Naive thymus-derived CD4-positive, alpha-beta T cell (primary cell): ENCODE measurements around the gene SLC26A3. TPM values are rescaled to one million over a fixed set of nuclear protein-coding genes. Genes with fewer than 3 reads are reported as not detected.

Experiments used
- ATAC-seq: fragments of 150-1000 bp; cut with Tn5 transposase; 2 replicates; pipeline ENCODE4 v1.10.0; 2021; ENCODE audit warnings: mild to moderate bottlenecking, moderate library complexity
- CTCF ChIA-PET: fragments of 350-600 bp; sonication (Branson Sonifier 250); formaldehyde crosslinking; loops from one replicate; lab custom pipeline; 2021; ENCODE audit warnings: antibody characterized with exemption; lab: Charles Lee
- POLR2A ChIA-PET: fragments of 350-600 bp; sonication (Branson Sonifier 250); formaldehyde crosslinking; loops from one replicate; lab custom pipeline; 2021; ENCODE audit warnings: antibody characterized with exemption, inconsistent platforms; lab: Charles Lee
- DNase-seq, 9 donors: peaks; one replicate each; pipeline versions ENCODE4 v3.0.0 to v3.0.0-alpha.2; 2020 to 2022; ENCODE audit warnings: mixed read lengths in 1 of 9
- H3K27ac ChIP-seq: one replicate; pipeline ENCODE4 v1.7.0; 2013; ENCODE audit warnings: mild to moderate bottlenecking, low read depth, low read length, moderate library complexity
- H3K27me3 ChIP-seq, 2 donors: one replicate each; pipeline ENCODE4 v1.7.0; 2013; ENCODE audit warnings: low read length in 2 of 2, mild to moderate bottlenecking in 2 of 2, moderate library complexity in 2 of 2; ENCODE audit not compliant: control insufficient read depth in 2 of 2, insufficient read depth in 2 of 2
- H3K36me3 ChIP-seq, 3 experiments: 1 replicate in 2 of 3; 2 replicates in 1 of 3; pipeline ENCODE4 v1.7.0; 2013; ENCODE audit warnings: low read length in 3 of 3, mild to moderate bottlenecking in 3 of 3, moderate library complexity in 1 of 3; ENCODE audit not compliant: insufficient read depth in 3 of 3, control insufficient read depth in 2 of 3
- H3K4me1 ChIP-seq, 2 donors: one replicate each; pipeline ENCODE4 v1.7.0; 2013; ENCODE audit warnings: low read length in 2 of 2, mild to moderate bottlenecking in 2 of 2, moderate library complexity in 1 of 2; ENCODE audit not compliant: control insufficient read depth in 2 of 2, insufficient read depth in 2 of 2
- H3K4me3 ChIP-seq: 2 replicates; pipeline ENCODE4 v1.7.0; 2013; ENCODE audit warnings: mild to moderate bottlenecking, low read length
- H3K9me3 ChIP-seq, 3 experiments: 1 replicate in 2 of 3; 2 replicates in 1 of 3; pipeline ENCODE4 v1.7.0; 2013; ENCODE audit warnings: low read length in 3 of 3; ENCODE audit not compliant: control insufficient read depth in 2 of 3
- H3K27ac Mint-ChIP-seq, 9 donors: one replicate each; pipeline ENCODE4 v1.8.0; 2020 to 2022; ENCODE audit warnings: mixed read lengths in 9 of 9, mild to moderate bottlenecking in 8 of 9, moderate library complexity in 5 of 9, inconsistent platforms in 2 of 9
- H3K27me3 Mint-ChIP-seq, 5 donors: one replicate each; pipeline ENCODE4 v1.8.0; 2021 to 2022; ENCODE audit warnings: mixed read lengths in 5 of 5, mild to moderate bottlenecking in 1 of 5
- H3K36me3 Mint-ChIP-seq, 5 donors: one replicate each; pipeline ENCODE4 v1.8.0; 2020 to 2022; ENCODE audit warnings: mixed read lengths in 5 of 5, mild to moderate bottlenecking in 3 of 5, inconsistent platforms in 1 of 5
- H3K4me1 Mint-ChIP-seq, 7 donors: one replicate each; pipeline ENCODE4 v1.8.0; 2020 to 2022; ENCODE audit warnings: mixed read lengths in 7 of 7, mild to moderate bottlenecking in 3 of 7, inconsistent platforms in 1 of 7
- H3K4me3 Mint-ChIP-seq, 10 donors: one replicate each; pipeline ENCODE4 v1.8.0; 2020 to 2022; ENCODE audit warnings: mild to moderate bottlenecking in 10 of 10, mixed read lengths in 10 of 10, moderate library complexity in 6 of 10, inconsistent platforms in 2 of 10
- H3K9me3 Mint-ChIP-seq, 11 donors: one replicate each; pipeline ENCODE4 v1.8.0; 2020 to 2022; ENCODE audit warnings: mixed read lengths in 11 of 11, mild to moderate bottlenecking in 4 of 11, inconsistent platforms in 1 of 11, moderate library complexity in 1 of 11
- intact Hi-C, 2 donors: fragments of 100-400 bp; cut with micrococcal nuclease; formaldehyde crosslinking; loops; one replicate each; pipeline ENCODE4 v1.15.1; 2023
- polyA plus RNA-seq, 2 donors: library from polyadenylated mRNA; unstranded; fragments of 300-500 nt; fragmentation: Illumina TruSeq; gene quantifications; one replicate each; pipeline ENCODE4 v1.2.3, GENCODE V29; 2021
- total RNA-seq, 6 experiments: library from RNA in 5 of 6; stranded (reverse) in 5 of 6; gene quantifications; 1 replicate in 5 of 6; 2 replicates in 1 of 6; pipeline ENCODE4 v1.2.3 and lab custom pipeline; 2021 to 2026

SLC26A3 gene
- total and polyA plus RNA-seq, 7 experiments from 2014 or later, result not detected

DNA sequence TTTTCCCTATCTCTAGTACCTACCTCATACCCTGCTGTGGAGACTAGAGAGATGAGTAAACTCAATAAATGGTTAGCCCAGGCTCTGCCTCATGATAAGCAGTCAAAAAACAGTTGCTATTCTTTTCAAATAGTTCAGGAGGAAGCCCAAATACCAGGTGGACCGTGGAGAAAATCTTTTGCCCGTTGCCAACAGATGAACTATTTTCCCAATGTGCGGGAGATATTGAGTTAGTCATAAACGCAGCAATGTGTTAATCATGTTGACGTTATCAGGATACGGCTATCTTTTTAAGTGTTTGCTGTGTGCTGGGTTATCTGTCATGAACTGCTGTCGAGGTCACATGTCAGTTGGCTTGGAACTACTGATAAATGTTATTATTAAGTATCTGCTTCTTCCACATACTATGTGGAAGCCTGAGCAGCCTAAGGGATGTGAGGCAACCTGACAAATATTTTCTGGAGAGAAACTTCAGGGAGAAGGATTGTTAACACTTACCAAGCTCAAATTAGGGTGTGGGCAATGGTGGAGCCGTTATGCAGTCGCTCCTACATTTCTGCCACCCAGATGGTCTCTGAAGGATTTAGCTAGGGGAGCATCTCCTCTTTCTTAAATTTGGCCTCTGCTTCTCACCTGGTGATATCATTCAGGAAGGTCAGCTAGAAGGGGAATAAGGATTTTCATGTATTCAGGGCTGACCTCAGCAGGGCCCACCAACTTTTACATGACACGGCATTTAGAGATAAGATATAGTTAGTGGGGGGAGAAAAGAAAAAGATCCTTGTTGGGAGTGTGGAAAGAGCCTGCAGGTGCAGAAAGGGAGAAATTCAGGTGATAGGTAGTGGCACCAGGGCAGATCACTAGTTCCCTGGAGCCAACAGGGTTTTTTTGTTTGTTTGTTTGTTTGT, 33.5 kb upstream of the SLC26A3 start:
- Mint-ChIP-seq H3K4me3 (no peak overlapping the region), H3K9me3 (peaks cover 0 to 10% (median 4%) of the 10 kb centered on the region in 11 donors), H3K27me3 (peaks cover 0 to 11% (median 0%) of the 10 kb centered on the region in 5 donors), H3K4me1 (no peaks in the 10 kb centered on the region), H3K36me3 (peaks cover 0 to 1% (median 0%) of the 10 kb centered on the region in 5 donors), H3K27ac (no peak overlapping the region)
- ChIA-PET POLR2A (no interaction called here), CTCF (interaction anchor here (0.5 kb wide), 1 partner anchor 27 kb away, joined by 3 read pairs; no protein-coding TSS in a partner anchor)
- no peak for ATAC-seq
- Histone ChIP-seq H3K36me3 (no peaks in the 10 kb centered on the region), H3K4me3 (no peak overlapping the region), H3K27me3 (no peaks in the 10 kb centered on the region), H3K27ac (no peak overlapping the region), H3K4me1 (no peaks in the 10 kb centered on the region), H3K9me3 (no peaks in the 10 kb centered on the region)
- DNase-seq, result no peak
- intact Hi-C loops, result no loop called here

DNA sequence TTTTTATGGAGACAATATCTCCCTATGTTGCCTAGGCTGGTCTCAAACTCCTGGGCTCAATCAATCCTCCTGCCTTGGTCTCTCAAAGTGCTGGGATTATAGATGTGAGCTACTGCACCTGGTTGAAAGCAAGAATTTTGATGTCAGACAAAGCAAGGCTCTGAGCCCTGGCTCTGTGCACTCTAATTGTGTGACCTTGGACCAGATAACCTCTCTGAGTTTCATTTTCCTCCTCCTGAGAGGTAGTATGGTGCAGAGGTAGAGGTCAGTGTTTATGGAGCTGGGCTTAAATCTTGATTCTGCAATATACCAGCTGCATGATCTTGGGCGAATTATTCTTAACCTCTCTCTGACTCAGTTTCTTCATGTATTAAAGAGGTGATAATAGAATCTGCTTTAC, 31.4 kb upstream of the SLC26A3 start:
- Histone ChIP-seq H3K27me3 (no peaks in the 10 kb centered on the region), H3K4me1 (no peaks in the 10 kb centered on the region), H3K36me3 (no peaks in the 10 kb centered on the region), H3K27ac (no peak overlapping the region), H3K4me3 (no peak overlapping the region), H3K9me3 (no peaks in the 10 kb centered on the region)
- no peak for ATAC-seq
- no peaks in the 10 kb centered on the region for H3K36me3 Mint-ChIP-seq
- no peak for DNase-seq
- CTCF ChIA-PET, result no interaction called here
- no peak overlapping the region for H3K4me3 Mint-ChIP-seq
- H3K9me3 Mint-ChIP-seq, result peaks cover 0 to 6% (median 0%) of the 10 kb centered on the region in 11 donors
- no peak overlapping the region for H3K27ac Mint-ChIP-seq
- intact Hi-C loops, result no loop called here
- H3K4me1 Mint-ChIP-seq, result no peaks in the 10 kb centered on the region
- POLR2A ChIA-PET, result no interaction called here
- peaks cover 0 to 8% (median 4%) of the 10 kb centered on the region in 5 donors for H3K27me3 Mint-ChIP-seq

DNA sequence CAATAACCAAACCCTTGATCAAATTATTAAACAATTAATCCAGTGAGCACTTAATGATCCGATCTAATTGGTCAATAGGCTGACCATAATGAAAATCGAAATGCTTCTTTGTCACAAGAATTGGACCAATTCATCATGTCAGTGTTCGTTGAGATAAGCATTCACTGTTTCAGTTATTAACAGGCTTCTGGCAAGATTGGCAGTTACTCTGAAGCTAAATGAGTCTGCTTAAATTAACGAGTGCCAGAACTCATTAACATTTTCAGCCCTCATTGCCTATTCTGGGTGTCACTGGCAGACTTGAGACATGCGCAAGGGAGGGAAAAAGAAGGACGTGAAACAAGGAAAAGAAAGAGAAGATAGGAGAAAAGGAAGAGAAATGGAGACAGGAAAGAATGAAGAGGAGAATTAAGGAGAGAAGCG, 30.7 kb upstream of the SLC26A3 start:
- no peak overlapping the region for H3K4me3 ChIP-seq
- no peak overlapping the region for H3K27ac Mint-ChIP-seq
- H3K9me3 ChIP-seq, result no peaks in the 10 kb centered on the region
- H3K36me3 ChIP-seq, result no peaks in the 10 kb centered on the region
- ATAC-seq (no peak), DNase-seq (no peak)
- no peaks in the 10 kb centered on the region for H3K4me1 ChIP-seq
- H3K9me3 Mint-ChIP-seq, result peaks cover 0 to 6% (median 0%) of the 10 kb centered on the region in 11 donors
- H3K4me3 Mint-ChIP-seq, result no peak overlapping the region
- POLR2A ChIA-PET, result no interaction called here
- no peaks in the 10 kb centered on the region for H3K4me1 Mint-ChIP-seq
- no peaks in the 10 kb centered on the region for H3K36me3 Mint-ChIP-seq
- CTCF ChIA-PET, result no interaction called here
- peaks cover 0 to 8% (median 4%) of the 10 kb centered on the region in 5 donors for H3K27me3 Mint-ChIP-seq
- intact Hi-C loops, result no loop called here
- H3K27me3 ChIP-seq, result no peaks in the 10 kb centered on the region
- H3K27ac ChIP-seq, result no peak overlapping the region

DNA sequence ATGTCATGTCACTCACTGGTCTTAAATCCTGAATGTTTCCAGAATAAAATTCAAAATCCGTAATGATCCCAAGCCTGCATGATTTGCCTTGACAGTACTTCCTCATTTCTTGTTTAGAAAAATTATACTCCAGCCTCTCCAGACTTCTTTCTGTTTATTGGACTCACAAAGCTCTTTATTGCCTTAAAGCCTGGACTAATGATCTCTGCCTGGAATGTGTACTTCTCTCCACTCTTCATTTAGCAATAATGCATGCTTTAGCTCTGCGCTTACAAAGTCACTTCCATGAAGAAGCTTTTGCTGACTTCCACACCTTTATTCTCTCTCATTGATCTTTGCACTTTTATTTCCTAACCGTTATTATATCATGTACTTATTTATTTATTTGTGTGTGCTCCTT, 27.4 kb upstream of the SLC26A3 start:
- Mint-ChIP-seq H3K36me3 (no peaks in the 10 kb centered on the region), H3K27ac (no peak overlapping the region), H3K9me3 (peaks cover 0 to 6% (median 0%) of the 10 kb centered on the region in 11 donors), H3K4me3 (no peak overlapping the region), H3K4me1 (no peaks in the 10 kb centered on the region), H3K27me3 (peaks cover 0 to 7% (median 4%) of the 10 kb centered on the region in 5 donors)
- ChIA-PET CTCF (no interaction called here), POLR2A (no interaction called here)
- DNase-seq (no peak), ATAC-seq (no peak)
- Histone ChIP-seq H3K4me3 (no peak overlapping the region), H3K27me3 (no peaks in the 10 kb centered on the region), H3K4me1 (no peaks in the 10 kb centered on the region), H3K36me3 (no peaks in the 10 kb centered on the region), H3K9me3 (no peaks in the 10 kb centered on the region), H3K27ac (no peak overlapping the region)
- intact Hi-C loops, result no loop called here

DNA sequence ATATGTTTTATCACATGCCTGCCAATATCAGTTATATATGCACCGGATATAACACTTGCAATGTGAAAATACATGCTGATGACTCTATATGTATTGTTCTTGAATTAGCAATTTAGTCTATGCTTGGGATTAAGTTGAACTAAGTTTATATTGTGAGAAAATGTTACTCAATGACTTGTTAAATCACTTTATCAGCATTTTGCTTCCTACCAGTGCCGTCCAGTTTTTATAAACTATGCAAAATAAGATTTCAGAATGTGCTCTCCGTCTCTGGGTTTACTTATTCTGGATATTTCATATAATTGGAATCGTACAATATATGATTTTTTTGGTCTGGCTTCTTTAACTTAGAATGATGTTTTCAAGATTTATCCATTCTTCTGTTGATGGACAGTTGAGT, 25.5 kb upstream of the SLC26A3 start:
- Mint-ChIP-seq H3K27me3 (peaks cover 0 to 7% (median 0%) of the 10 kb centered on the region in 5 donors), H3K27ac (no peak overlapping the region), H3K9me3 (peaks cover 0 to 11% (median 0%) of the 10 kb centered on the region in 11 donors), H3K4me3 (no peak overlapping the region), H3K36me3 (peaks cover 0 to 4% (median 0%) of the 10 kb centered on the region in 5 donors), H3K4me1 (no peaks in the 10 kb centered on the region)
- ATAC-seq (no peak), DNase-seq (no peak)
- ChIA-PET POLR2A (no interaction called here), CTCF (interaction anchor here (0.9 kb wide), 1 partner anchor 43 kb away, joined by 4 read pairs; no protein-coding TSS in a partner anchor)
- Histone ChIP-seq H3K4me1 (no peaks in the 10 kb centered on the region), H3K4me3 (no peak overlapping the region), H3K9me3 (no peaks in the 10 kb centered on the region), H3K27ac (no peak overlapping the region), H3K36me3 (no peaks in the 10 kb centered on the region), H3K27me3 (no peaks in the 10 kb centered on the region)
- intact Hi-C loops, result no loop called here

DNA sequence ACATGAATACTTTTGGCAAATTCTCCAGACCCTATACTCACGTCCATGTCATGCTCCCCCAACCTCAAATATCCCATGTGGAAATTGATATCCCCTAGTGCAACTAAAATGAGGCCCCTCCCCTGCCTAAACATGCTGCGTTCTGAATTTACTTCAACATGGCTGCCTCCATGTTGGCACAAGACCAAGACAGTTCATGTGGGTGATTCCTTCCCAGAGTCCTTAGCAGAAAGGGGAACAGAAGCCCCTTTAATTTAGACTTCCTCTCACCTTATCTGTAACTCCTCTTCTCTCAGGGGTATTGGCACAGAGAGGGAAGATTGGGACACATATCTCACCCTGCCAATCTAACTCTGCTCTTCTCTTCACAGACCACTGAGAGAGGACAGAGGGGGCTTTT, 24.5 kb upstream of the SLC26A3 start:
- Mint-ChIP-seq H3K36me3 (peaks cover 0 to 4% (median 0%) of the 10 kb centered on the region in 5 donors), H3K9me3 (peaks cover 0 to 11% (median 0%) of the 10 kb centered on the region in 11 donors), H3K27me3 (peaks cover 0 to 7% (median 0%) of the 10 kb centered on the region in 5 donors), H3K4me1 (no peaks in the 10 kb centered on the region), H3K4me3 (no peak overlapping the region), H3K27ac (no peak overlapping the region)
- ChIA-PET POLR2A (no interaction called here), CTCF (no interaction called here)
- DNase-seq, result no peak
- ATAC-seq, result no peak
- Histone ChIP-seq H3K9me3 (no peaks in the 10 kb centered on the region), H3K27ac (no peak overlapping the region), H3K4me3 (no peak overlapping the region), H3K27me3 (no peaks in the 10 kb centered on the region), H3K4me1 (no peaks in the 10 kb centered on the region), H3K36me3 (no peaks in the 10 kb centered on the region)
- intact Hi-C loops, result no loop called here
